Lower lobe of right lung (tissue), 2 donors: ENCODE measurements around the gene GRIN2C. TPM values are rescaled to one million over a fixed set of nuclear protein-coding genes. Genes with fewer than 3 reads are reported as not detected.

Source experiments
- ATAC-seq, 2 donors: fragments of 200-7000 bp; cut with Tn5 transposase; one replicate each; pipeline ENCODE4 v1.9.1; 2020 to 2022; ENCODE audit warnings: mild to moderate bottlenecking in 2 of 2, moderate library complexity in 2 of 2
- DNase-seq: peaks from one replicate; pipeline ENCODE4 v3.0.0-alpha.2; 2020
- H3K27ac ChIP-seq: fragments of 200-600 bp; one replicate; pipeline ENCODE4 v1.8.0; 2022
- H3K27me3 ChIP-seq: fragments of 200-600 bp; one replicate; pipeline ENCODE4 v1.8.0; 2022; ENCODE audit warnings: low read depth
- H3K36me3 ChIP-seq: fragments of 200-600 bp; one replicate; pipeline ENCODE4 v1.8.0; 2022; ENCODE audit warnings: mild to moderate bottlenecking
- H3K4me1 ChIP-seq: fragments of 200-600 bp; one replicate; pipeline ENCODE4 v1.8.0; 2022
- H3K4me3 ChIP-seq: fragments of 200-600 bp; one replicate; pipeline ENCODE4 v1.8.0; 2022; ENCODE audit warnings: mild to moderate bottlenecking
- H3K9me3 ChIP-seq: fragments of 200-600 bp; one replicate; pipeline ENCODE4 v1.8.0; 2022
- CTCF ChIP-seq: fragments of 200-600 bp; IDR thresholded peaks from one replicate; pipeline ENCODE4 v1.8.0; 2022; ENCODE audit warnings: antibody characterized with exemption, mild to moderate bottlenecking
- intact Hi-C: fragments of 100-400 bp; cut with DNase I; formaldehyde crosslinking; loops from one replicate; pipeline ENCODE4 v1.11.0; 2022
- total RNA-seq: library from RNA; stranded (reverse); fragmentation: NEBNext Ultra II Directional; extraction: Animal tissue kit (Norgen Biotek cat#: 25700); gene quantifications from one replicate; pipeline ENCODE4 v1.2.1, GENCODE V29; 2021
- donor health status: DM: no; HTN: yes; CAD: no; lungs with severe emphysema.

Gene GRIN2C
- total RNA-seq, 1 donor from 2014 or later = 0.83 TPM

DNA sequence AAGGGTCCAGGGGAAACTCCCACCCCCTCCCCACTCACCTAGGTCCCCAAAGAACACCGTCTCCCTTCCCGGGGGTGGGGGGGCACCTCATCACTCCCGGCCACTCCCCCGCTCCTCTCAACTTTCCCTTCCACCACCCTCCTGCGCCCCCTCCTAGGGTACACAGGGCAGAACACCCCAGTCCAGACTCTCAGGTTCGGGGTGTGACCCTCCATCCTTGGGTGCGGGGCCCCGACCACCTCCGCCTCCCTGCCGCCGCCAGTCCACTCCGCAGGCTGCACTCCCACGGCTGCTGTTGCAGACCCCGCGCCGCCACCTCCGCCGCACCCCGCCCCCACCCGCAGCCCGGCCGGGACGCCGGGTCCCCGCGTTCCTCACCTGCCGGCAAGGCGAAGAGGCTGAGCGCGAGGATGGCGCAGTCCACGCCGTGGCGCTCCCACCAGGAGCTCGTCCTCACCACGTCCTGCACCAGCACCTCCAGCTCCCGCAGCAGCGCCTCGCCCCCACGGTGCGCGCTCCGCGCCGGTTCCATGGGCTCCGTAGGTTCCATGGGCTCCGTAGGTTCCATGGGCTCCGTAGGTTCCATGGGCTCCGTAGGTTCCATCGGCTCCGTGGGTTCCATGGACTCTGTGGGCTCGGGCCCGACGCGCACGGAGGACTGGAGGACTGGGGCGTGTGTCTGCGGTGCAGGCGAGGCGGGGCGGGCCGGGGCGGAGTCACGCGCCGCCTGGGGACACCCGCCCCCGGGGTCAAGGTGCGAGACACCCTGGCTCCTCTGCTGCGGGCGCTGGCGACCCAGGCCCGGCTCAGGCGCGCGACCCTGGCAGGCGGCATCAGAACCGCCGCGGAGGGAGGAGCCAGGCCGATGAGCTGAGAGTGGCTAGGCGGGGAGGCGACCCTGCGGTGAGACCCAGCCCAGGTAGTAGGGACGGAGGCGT lies 33.6 kb upstream of the GRIN2C start, which contains the start of gene FADS6:
Gene FADS6, minus strand, starts transcription at position 660 of the 938 bp plus-strand sequence. Its CDS starts 38 bp downstream, at position 622.
- peak within 1 kb of the TSS; percentile 30 for H3K4me3 ChIP-seq
- DNase-seq (no peak), ATAC-seq (peak; percentile 41 to 46)
- no peaks in the 10 kb centered on the region for H3K36me3 ChIP-seq
- H3K4me1 ChIP-seq = peaks cover 14% of the 10 kb centered on the region
- no peaks in the 10 kb centered on the region for H3K9me3 ChIP-seq
- H3K27me3 ChIP-seq = peaks cover 70% of the 10 kb centered on the region
- no peak within 1 kb of the TSS for H3K27ac ChIP-seq
- TF ChIP-seq CTCF = no peak
- intact Hi-C loops = no loop called here

DNA sequence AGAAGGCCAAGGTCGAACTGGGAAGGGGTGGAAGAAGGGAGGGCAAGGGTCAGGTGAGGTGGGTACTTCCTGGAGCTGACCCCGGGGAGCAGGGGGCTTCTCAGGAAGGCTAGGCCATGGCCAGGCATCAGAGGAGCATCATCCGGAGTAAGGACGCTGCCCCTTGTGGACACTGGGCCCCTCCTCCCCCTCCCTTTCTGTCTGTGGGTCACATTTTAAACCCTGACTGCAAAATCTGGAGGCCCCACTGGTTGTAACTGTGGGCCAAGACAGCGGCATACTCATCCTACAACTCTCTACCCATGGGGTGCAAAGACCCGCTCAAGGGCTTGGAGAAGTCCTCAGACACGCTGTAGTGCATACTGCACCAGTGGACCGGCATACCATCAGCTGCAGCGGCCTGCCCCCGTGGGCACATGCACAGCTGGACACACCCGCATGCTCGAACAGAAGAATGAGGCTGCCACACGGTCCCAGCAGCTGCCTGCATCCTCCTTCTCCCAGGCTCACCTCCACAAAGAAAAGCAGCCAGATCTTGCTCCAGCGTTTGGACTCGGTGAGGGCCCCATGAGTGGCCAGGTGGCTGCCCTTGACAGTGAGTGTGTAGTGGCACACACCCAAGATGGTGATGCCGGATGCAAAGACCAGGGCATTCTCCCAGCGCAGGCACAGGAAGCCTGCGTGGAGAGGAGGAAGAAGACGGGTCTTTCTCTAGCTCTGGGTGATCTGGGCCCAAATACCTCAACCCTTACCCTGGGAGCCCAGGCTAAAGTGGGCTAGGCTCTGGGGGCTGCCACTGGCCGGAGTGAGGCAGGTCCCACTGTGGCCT lies 32.5 kb upstream of the GRIN2C start:
- Histone ChIP-seq H3K4me3 (no peak overlapping the region), H3K36me3 (no peaks in the 10 kb centered on the region), H3K27me3 (peaks cover 76% of the 10 kb centered on the region), H3K27ac (no peak overlapping the region), H3K4me1 (peaks cover 14% of the 10 kb centered on the region), H3K9me3 (no peaks in the 10 kb centered on the region)
- intact Hi-C loops = no loop called here
- ATAC-seq (peak; percentile 52 to 64), DNase-seq (no peak)
- TF ChIP-seq CTCF = no peak

GRCh38 chr17:74890554-74890953 lies 30.9 kb upstream of the GRIN2C start:
- DNase-seq = no peak

GRCh38 chr17:74888469-74888868 lies 28.8 kb upstream of the GRIN2C start:
- no peak for ATAC-seq
- no peak overlapping the region for H3K4me3 ChIP-seq
- no peak overlapping the region for H3K27ac ChIP-seq
- DNase-seq = no peak
- H3K27me3 ChIP-seq = peaks cover 51% of the 10 kb centered on the region
- H3K4me1 ChIP-seq = peaks cover 11% of the 10 kb centered on the region
- no peak for TF ChIP-seq CTCF
- H3K36me3 ChIP-seq = no peaks in the 10 kb centered on the region
- H3K9me3 ChIP-seq = no peaks in the 10 kb centered on the region
- intact Hi-C loops = no loop called here

More at GRCh38 chr17:74890554-74890953, 30.9 kb upstream of the GRIN2C start:
- intact Hi-C loops = no loop called here
- Histone ChIP-seq H3K27ac (no peak overlapping the region), H3K9me3 (no peaks in the 10 kb centered on the region), H3K27me3 (peaks cover 72% of the 10 kb centered on the region), H3K4me1 (peaks cover 14% of the 10 kb centered on the region), H3K36me3 (no peaks in the 10 kb centered on the region), H3K4me3 (no peak overlapping the region)
- TF ChIP-seq CTCF = no peak
- ATAC-seq = no peak

DNA sequence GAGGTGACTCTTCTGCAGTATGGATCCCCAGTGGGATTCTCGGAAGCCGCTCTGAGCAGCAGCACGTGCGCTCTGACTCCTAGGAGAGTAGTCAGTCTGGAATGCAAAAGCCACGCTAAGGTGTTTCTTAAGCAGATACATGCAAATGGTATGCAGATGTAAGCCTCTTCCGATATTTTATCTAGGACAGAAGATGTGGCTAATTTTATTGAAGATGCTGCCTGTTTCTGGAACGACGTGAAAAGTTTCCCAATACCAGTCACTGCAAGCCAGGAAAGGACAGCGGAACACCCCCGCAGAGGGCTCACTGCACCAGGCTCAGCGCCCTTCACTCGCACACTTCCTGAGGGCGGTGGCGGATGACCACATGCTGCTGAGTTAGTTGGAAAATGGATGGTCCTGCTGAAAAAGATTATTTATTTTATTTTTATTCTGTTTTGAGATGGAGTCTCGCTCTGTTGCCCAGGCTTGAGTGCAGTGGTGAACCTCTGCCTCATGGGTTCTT lies 23.6 kb upstream of the GRIN2C start:
- Histone ChIP-seq H3K36me3 (no peaks in the 10 kb centered on the region), H3K9me3 (no peaks in the 10 kb centered on the region), H3K4me1 (no peaks in the 10 kb centered on the region), H3K27ac (no peak overlapping the region), H3K27me3 (peaks cover 24% of the 10 kb centered on the region), H3K4me3 (no peak overlapping the region)
- peak in 1 of 2 donors; percentile 51 for ATAC-seq
- intact Hi-C loops = no loop called here
- no peak for DNase-seq
- no peak for TF ChIP-seq CTCF
